HepG2 (cell line): ENCODE measurements around the gene CSNK1D. TPM values are rescaled to one million over a fixed set of nuclear protein-coding genes. Genes with fewer than 3 reads are reported as not detected.

Experiments
- ATF7-NPFF ChIP-seq: sonication (generic); formaldehyde crosslinking; IDR thresholded peaks from 2 replicates; pipeline ENCODE4 v1.8.1; 2023; ENCODE audit warnings: mild to moderate bottlenecking, low read depth, missing genetic modification reagents, moderate library complexity
- FOSL1 ChIP-seq: sonication (generic); formaldehyde crosslinking; IDR thresholded peaks from 2 replicates; pipeline ENCODE4 v1.9.0; 2021; ENCODE audit warnings: missing genetic modification reagents, borderline replicate concordance
- GPN1 ChIP-seq: sonication (generic); formaldehyde crosslinking; IDR thresholded peaks from 2 replicates; pipeline ENCODE4 v1.5.1; 2020; ENCODE audit warnings: missing genetic modification reagents, borderline replicate concordance
- HOXD1 ChIP-seq: sonication (generic); formaldehyde crosslinking; IDR thresholded peaks from 2 replicates; pipeline ENCODE4 v1.5.0; 2020; ENCODE audit warnings: missing genetic modification reagents
- PCBP2 ChIP-seq: fragments of 200-400 bp; formaldehyde crosslinking; optimal IDR thresholded peaks from 2 replicates; pipeline ENCODE3; 2018; ENCODE audit warnings: low read length, low read depth; ENCODE audit not compliant: poor library complexity, severe bottlenecking
- PITX1 ChIP-seq: sonication (generic); formaldehyde crosslinking; IDR thresholded peaks from 2 replicates; pipeline ENCODE4 v1.5.1; 2020; ENCODE audit warnings: mild to moderate bottlenecking, missing genetic modification reagents
- RXRB ChIP-seq: IDR thresholded peaks from 2 replicates; pipeline ENCODE4 v1.6.1; 2016; ENCODE audit warnings: borderline replicate concordance, missing genetic modification reagents, missing compliant biosample characterization
- SOX13 ChIP-seq, 3 experiments: fragments of 450-650 bp in 1 of 3; sonication (generic) in 1 of 3; formaldehyde crosslinking in 1 of 3; IDR thresholded peaks in 2 of 3; conservative IDR thresholded peaks in 1 of 3; 2 replicates each; pipeline versions ENCODE4 v1.5.0 to v1.6.1; 2016 to 2020; ENCODE audit warnings: antibody characterized with exemption in 1 of 3, mild to moderate bottlenecking in 1 of 3, missing compliant biosample characterization in 1 of 3, missing genetic modification reagents in 1 of 3, moderate library complexity in 1 of 3
- SSRP1 ChIP-seq: IDR thresholded peaks from 2 replicates; pipeline ENCODE4 v1.6.1; 2016; ENCODE audit warnings: control low read depth
- SUZ12 ChIP-seq: fragments of 150-350 bp; IDR thresholded peaks from 2 replicates; pipeline ENCODE4 v1.6.1; 2014; ENCODE audit warnings: low read depth, low read length
- TOPORS ChIP-seq: sonication (generic); formaldehyde crosslinking; IDR thresholded peaks from 2 replicates; pipeline ENCODE4 v1.8.0; 2023; ENCODE audit warnings: mild to moderate bottlenecking, missing genetic modification reagents
- ZC3H13 ChIP-seq: sonication (generic); formaldehyde crosslinking; IDR thresholded peaks from 2 replicates; pipeline ENCODE4 v1.8.1; 2023; ENCODE audit warnings: mild to moderate bottlenecking, missing genetic modification reagents, moderate library complexity
- ZKSCAN5 ChIP-seq: sonication (generic); formaldehyde crosslinking; IDR thresholded peaks from 2 replicates; pipeline ENCODE4 v1.5.1; 2020; ENCODE audit warnings: mild to moderate bottlenecking, missing genetic modification reagents
- ZNF121 ChIP-seq: sonication (generic); formaldehyde crosslinking; IDR thresholded peaks from 2 replicates; pipeline ENCODE4 v1.5.0; 2020; ENCODE audit warnings: mild to moderate bottlenecking, missing genetic modification reagents
- ZNF17 ChIP-seq: sonication (generic); formaldehyde crosslinking; IDR thresholded peaks from 2 replicates; pipeline ENCODE4 v1.5.0; 2020; ENCODE audit warnings: mild to moderate bottlenecking, missing genetic modification reagents
- ZNF362 ChIP-seq: sonication (generic); formaldehyde crosslinking; IDR thresholded peaks from 2 replicates; pipeline ENCODE4 v1.4.0; 2020; ENCODE audit warnings: missing genetic modification reagents, mild to moderate bottlenecking, borderline replicate concordance
- ZNF543 ChIP-seq: sonication (generic); formaldehyde crosslinking; IDR thresholded peaks from 2 replicates; pipeline ENCODE4 v1.4.0; 2020; ENCODE audit warnings: mild to moderate bottlenecking, missing genetic modification reagents
- ZSCAN22 ChIP-seq: sonication (generic); formaldehyde crosslinking; IDR thresholded peaks from 2 replicates; pipeline ENCODE4 v1.4.0; 2020; ENCODE audit warnings: mild to moderate bottlenecking, missing genetic modification reagents
- polyA plus RNA-seq, 8 experiments: library from polyadenylated mRNA; depleted of rRNA in 3 of 8; stranded (reverse) in 7 of 8; unstranded in 1 of 8; fragments of >200 nt; fragmentation: Illumina TruSeq in 4 of 8; extraction: Trizol in 4 of 8; gene quantifications; 2 replicates each; pipeline versions ENCODE4 v1.2.1 to v1.2.3, GENCODE V29; 2011 to 2016; ENCODE audit warnings: low read depth in 4 of 8, missing spikeins in 1 of 8, mixed read lengths in 1 of 8; ENCODE audit not compliant: insufficient read depth in 1 of 8
- total RNA-seq, 5 experiments: library from RNA; depleted of rRNA; stranded (reverse); fragments of >200 nt; fragmentation: Illumina TruSeq; extraction: Trizol; gene quantifications; 2 replicates each; pipeline ENCODE4 v1.2.3, GENCODE V29; 2016; ENCODE audit warnings: low read depth in 1 of 5
- TF ChIP-seq, protein P1 (sequence below): sonication (generic); formaldehyde crosslinking; conservative IDR thresholded peaks from 2 replicates; pipeline ENCODE4 v1.4.0; 2020; ENCODE audit warnings: missing genetic modification reagents
- TF ChIP-seq, protein P2 (sequence below): sonication (generic); formaldehyde crosslinking; IDR thresholded peaks from 2 replicates; pipeline ENCODE4 v1.5.1; 2020; ENCODE audit warnings: mild to moderate bottlenecking, missing genetic modification reagents, moderate library complexity

Gene CSNK1D
- total and polyA plus RNA-seq, 2 of the 13 experiments (the other 11 are each of a cell fraction or from before 2014, with no cell fraction given): 31.5 to 128 TPM

DNA sequence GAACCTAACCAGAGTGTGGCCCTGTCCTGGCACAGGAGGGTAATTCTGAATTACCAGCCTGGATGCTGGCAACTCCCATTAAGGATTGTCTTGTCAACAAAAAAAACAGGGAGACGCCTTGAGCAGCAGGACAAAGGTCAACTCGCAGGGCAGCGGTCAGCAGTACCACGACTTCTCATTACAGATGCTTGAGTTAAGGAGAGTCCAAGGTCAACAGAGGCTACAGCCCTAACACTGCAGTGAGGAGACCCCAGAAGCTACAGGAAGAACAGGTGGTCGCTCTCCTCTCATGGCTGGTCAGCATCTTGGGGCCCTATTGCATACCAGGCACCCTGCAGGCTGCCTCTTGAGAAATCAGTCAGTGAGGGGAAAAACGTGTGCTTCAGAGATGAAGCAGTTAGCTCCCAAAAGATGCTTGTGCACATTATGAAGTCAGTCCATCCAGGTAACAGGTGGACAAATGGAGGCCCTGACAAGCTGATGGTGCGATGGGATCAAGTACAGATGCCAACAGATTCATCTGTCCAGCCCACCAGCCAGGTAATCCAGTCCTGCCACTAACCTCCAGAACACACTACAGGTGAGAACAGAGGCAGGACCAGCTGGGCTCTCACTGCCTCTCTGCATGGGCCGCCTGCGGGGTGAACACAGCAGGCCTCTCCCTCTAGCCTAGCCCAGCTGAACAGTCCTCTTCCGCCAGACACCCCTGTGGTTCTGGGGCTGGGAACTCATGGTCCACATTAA lies 4.2 kb downstream of the CSNK1D start (continued):
- 0 out of 2 replicates have a peak, but pooled peaks have one; percentile 14 for TF ChIP-seq RXRB (CRISPR knock-in tag)
- no peak for TF ChIP-seq ZKSCAN5 (CRISPR knock-in tag)
- TF ChIP-seq ATF7-NPFF: no peak
- TF ChIP-seq, protein P1, sequence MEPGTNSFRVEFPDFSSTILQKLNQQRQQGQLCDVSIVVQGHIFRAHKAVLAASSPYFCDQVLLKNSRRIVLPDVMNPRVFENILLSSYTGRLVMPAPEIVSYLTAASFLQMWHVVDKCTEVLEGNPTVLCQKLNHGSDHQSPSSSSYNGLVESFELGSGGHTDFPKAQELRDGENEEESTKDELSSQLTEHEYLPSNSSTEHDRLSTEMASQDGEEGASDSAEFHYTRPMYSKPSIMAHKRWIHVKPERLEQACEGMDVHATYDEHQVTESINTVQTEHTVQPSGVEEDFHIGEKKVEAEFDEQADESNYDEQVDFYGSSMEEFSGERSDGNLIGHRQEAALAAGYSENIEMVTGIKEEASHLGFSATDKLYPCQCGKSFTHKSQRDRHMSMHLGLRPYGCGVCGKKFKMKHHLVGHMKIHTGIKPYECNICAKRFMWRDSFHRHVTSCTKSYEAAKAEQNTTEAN (CRISPR knock-in tag): no peak
- no peak for TF ChIP-seq ZNF121 (CRISPR knock-in tag)
- no peak for TF ChIP-seq ZSCAN22
- peak; percentile 83; the same call in 1 of the 2 replicates for TF ChIP-seq ZNF362
- 0 out of 2 replicates have a peak, but pooled peaks have one; percentile 11 for TF ChIP-seq FOSL1 (CRISPR knock-in tag)
- 0 out of 2 replicates have a peak, but pooled peaks have one; percentile 8 for TF ChIP-seq ZC3H13 (CRISPR knock-in tag)
- TF ChIP-seq ZNF543 (CRISPR knock-in tag): no peak
- no peak for TF ChIP-seq PCBP2
- TF ChIP-seq, protein P2, sequence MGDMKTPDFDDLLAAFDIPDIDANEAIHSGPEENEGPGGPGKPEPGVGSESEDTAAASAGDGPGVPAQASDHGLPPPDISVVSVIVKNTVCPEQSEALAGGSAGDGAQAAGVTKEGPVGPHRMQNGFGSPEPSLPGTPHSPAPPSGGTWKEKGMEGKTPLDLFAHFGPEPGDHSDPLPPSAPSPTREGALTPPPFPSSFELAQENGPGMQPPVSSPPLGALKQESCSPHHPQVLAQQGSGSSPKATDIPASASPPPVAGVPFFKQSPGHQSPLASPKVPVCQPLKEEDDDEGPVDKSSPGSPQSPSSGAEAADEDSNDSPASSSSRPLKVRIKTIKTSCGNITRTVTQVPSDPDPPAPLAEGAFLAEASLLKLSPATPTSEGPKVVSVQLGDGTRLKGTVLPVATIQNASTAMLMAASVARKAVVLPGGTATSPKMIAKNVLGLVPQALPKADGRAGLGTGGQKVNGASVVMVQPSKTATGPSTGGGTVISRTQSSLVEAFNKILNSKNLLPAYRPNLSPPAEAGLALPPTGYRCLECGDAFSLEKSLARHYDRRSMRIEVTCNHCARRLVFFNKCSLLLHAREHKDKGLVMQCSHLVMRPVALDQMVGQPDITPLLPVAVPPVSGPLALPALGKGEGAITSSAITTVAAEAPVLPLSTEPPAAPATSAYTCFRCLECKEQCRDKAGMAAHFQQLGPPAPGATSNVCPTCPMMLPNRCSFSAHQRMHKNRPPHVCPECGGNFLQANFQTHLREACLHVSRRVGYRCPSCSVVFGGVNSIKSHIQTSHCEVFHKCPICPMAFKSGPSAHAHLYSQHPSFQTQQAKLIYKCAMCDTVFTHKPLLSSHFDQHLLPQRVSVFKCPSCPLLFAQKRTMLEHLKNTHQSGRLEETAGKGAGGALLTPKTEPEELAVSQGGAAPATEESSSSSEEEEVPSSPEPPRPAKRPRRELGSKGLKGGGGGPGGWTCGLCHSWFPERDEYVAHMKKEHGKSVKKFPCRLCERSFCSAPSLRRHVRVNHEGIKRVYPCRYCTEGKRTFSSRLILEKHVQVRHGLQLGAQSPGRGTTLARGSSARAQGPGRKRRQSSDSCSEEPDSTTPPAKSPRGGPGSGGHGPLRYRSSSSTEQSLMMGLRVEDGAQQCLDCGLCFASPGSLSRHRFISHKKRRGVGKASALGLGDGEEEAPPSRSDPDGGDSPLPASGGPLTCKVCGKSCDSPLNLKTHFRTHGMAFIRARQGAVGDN (CRISPR knock-in tag): peak; percentile 48
- TF ChIP-seq SOX13 (IDR thresholded peaks at IDR 0.05): no peak
- no peak for TF ChIP-seq SOX13 (CRISPR knock-in tag; conservative IDR thresholded peaks at IDR 0.05 in 1 of 2, IDR thresholded peaks at IDR 0.05 in 1 of 2)
- TF ChIP-seq HOXD1: no peak
- peak; percentile 84 for TF ChIP-seq SSRP1
- TF ChIP-seq PITX1 (CRISPR knock-in tag): no peak
- no peak for TF ChIP-seq SUZ12
- no peak for TF ChIP-seq ZNF17 (CRISPR knock-in tag)
- no peak for TF ChIP-seq GPN1 (CRISPR knock-in tag)
- TF ChIP-seq TOPORS (CRISPR knock-in tag): no peak
